HG03064 (cell line): ENCODE results near the gene C16orf74.

ENCODE experiments used
- ATAC-seq: cut with Tn5 transposase; IDR thresholded peaks from one replicate; pipeline ENCODE4 v1.9.1; 2021; ENCODE audit warnings: low read depth; ENCODE audit not compliant: unreplicated experiment

C16orf74 gene

GRCh38 chr16:85660843-85661739 lies 89.8 kb downstream of the C16orf74 start:
- ATAC-seq = no peak

GRCh38 chr16:85659805-85660511 lies 90.9 kb downstream of the C16orf74 start:
- no peak for ATAC-seq

GRCh38 chr16:85659336-85659735 lies 91.6 kb downstream of the C16orf74 start:
- no peak for ATAC-seq

DNA sequence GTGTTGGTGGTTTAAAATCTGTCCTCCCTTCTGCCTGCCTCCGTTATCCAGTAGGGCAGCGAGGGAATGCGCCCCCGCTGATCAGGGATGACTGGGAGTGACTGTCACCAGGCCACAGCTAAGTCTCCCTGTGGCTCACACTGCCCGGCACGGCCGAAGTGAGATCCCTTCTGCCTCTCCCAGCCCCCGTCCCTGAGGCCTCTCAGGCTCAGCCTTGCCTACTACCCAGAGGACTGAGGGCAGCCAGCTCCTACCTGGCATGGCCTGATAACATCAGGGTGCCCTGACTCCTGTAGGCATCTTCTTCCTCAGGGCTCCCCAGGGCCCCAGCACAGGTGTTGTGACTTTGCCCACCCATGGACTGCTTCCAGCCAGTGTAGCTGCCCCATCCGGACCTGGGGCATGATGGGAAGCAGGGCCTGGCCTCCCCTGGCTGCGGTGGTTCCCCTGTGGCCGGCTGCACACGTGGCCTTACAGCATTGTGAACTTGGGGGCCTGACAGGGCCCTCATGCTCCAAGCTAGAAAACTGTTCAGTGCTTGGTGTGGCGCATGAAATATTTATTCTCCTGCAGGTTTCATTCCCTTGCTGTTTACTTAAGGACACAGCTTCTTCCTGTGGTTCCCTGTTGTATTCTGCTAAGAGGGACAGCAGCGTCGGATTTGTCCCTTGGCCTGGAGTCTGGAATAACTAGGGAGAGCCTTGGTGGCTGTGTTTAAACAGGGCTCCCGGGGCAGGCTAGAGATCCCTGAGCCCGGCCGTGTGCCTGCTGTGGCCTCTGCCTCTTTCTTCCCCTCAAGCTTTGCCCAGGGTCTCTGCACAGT lies 92.2 kb downstream of the C16orf74 start:
- ATAC-seq = no peak

DNA sequence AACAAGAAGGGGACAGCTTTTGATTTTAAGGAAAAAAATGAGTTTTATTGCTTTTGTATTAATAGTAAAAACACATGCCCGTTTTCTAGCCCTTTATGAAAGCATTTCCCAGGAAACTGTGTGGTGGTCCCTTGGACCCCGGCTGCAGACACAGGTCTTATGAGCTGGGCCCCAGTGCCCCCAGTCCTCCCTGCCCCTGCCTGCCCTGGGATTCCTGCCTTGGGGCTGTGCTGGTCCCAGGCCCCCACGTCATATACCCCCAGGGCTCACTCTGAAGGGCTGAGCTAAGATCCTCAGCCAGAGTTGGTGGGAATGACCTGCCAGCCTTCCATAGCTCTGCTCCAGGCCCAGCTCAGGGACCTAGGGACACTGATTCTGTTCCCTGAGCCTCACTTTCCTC lies 92.9 kb downstream of the C16orf74 start:
- no peak for ATAC-seq
